Osteocyte (in vitro differentiated cells): Measurements from ENCODE around the gene TBX15. TPM values are rescaled to one million over a fixed set of nuclear protein-coding genes. Genes with fewer than 3 reads are reported as not detected.

Source experiments
- DNase-seq: peaks from one replicate; pipeline ENCODE4 v3.0.0; 2021; ENCODE audit warnings: mixed read lengths; ENCODE audit not compliant: unreplicated experiment; ENCODE audit errors: extremely low spot score
- H3K27ac Mint-ChIP-seq: one replicate; pipeline ENCODE4 v1.8.0; 2021; ENCODE audit warnings: mild to moderate bottlenecking, mixed read lengths; ENCODE audit not compliant: unreplicated experiment
- H3K27me3 Mint-ChIP-seq: one replicate; pipeline ENCODE4 v1.8.0; 2021; ENCODE audit warnings: mixed read lengths; ENCODE audit not compliant: unreplicated experiment
- H3K36me3 Mint-ChIP-seq: one replicate; pipeline ENCODE4 v1.8.0; 2021; ENCODE audit warnings: mixed read lengths; ENCODE audit not compliant: unreplicated experiment
- H3K4me1 Mint-ChIP-seq: one replicate; pipeline ENCODE4 v1.8.0; 2021; ENCODE audit warnings: mixed read lengths; ENCODE audit not compliant: unreplicated experiment
- H3K4me3 Mint-ChIP-seq: one replicate; pipeline ENCODE4 v1.8.0; 2021; ENCODE audit warnings: mild to moderate bottlenecking, moderate library complexity, mixed read lengths; ENCODE audit not compliant: unreplicated experiment
- H3K9me3 Mint-ChIP-seq: one replicate; pipeline ENCODE4 v1.8.0; 2021; ENCODE audit warnings: mixed read lengths; ENCODE audit not compliant: unreplicated experiment
- CTCF ChIP-seq: fragments of 200-600 bp; sonication (generic); IDR thresholded peaks from 2 replicates; pipeline ENCODE4 v1.5.0; 2021; ENCODE audit warnings: antibody characterized with exemption, mild to moderate bottlenecking, moderate library complexity
- total RNA-seq: library from RNA; stranded (reverse); gene quantifications from 2 replicates; pipeline ENCODE4 v1.2.1, GENCODE V29; 2021

The TBX15 gene
- total RNA-seq, 1 donor from 2014 or later, result 4.3 TPM

GRCh38 chr1:118963138-118963455, 25.0 kb downstream of the TBX15 start:
- Mint-ChIP-seq H3K27ac (no peak overlapping the region), H3K4me3 (no peak overlapping the region), H3K4me1 (peaks cover 2% of the 10 kb centered on the region), H3K36me3 (no peaks in the 10 kb centered on the region), H3K9me3 (peaks cover 5% of the 10 kb centered on the region), H3K27me3 (peaks cover 7% of the 10 kb centered on the region)
- no peak for DNase-seq
- TF ChIP-seq CTCF, result no peak

- Mint-ChIP-seq H3K4me1 (peaks cover 2% of the 10 kb centered on the region), H3K9me3 (peaks cover 5% of the 10 kb centered on the region), H3K27me3 (peaks cover 7% of the 10 kb centered on the region), H3K27ac (no peak overlapping the region), H3K36me3 (no peaks in the 10 kb centered on the region), H3K4me3 (no peak overlapping the region)
- TF ChIP-seq CTCF, result no peak
- DNase-seq, result no peak
Measured at GRCh38 chr1:118961156-118961555, 27.0 kb downstream of the TBX15 start.

GRCh38 chr1:118960567-118961136, 27.5 kb downstream of the TBX15 start:
- H3K4me1 Mint-ChIP-seq, result peaks cover 2% of the 10 kb centered on the region
- no peak for TF ChIP-seq CTCF
- no peaks in the 10 kb centered on the region for H3K36me3 Mint-ChIP-seq
- H3K27ac Mint-ChIP-seq, result no peak overlapping the region
- no peak for DNase-seq
- H3K4me3 Mint-ChIP-seq, result no peak overlapping the region
- H3K9me3 Mint-ChIP-seq, result peaks cover 5% of the 10 kb centered on the region
- peaks cover 7% of the 10 kb centered on the region for H3K27me3 Mint-ChIP-seq

- TF ChIP-seq CTCF, result no peak
- Mint-ChIP-seq H3K9me3 (peaks cover 3% of the 10 kb centered on the region), H3K4me3 (no peak overlapping the region), H3K36me3 (no peaks in the 10 kb centered on the region), H3K27ac (no peak overlapping the region), H3K27me3 (peaks cover 3% of the 10 kb centered on the region), H3K4me1 (peaks cover 2% of the 10 kb centered on the region)
- DNase-seq, result no peak
Measured at GRCh38 chr1:118960026-118960561, 28.0 kb downstream of the TBX15 start.

- Mint-ChIP-seq H3K4me1 (peaks cover 2% of the 10 kb centered on the region), H3K36me3 (no peaks in the 10 kb centered on the region), H3K27me3 (no peaks in the 10 kb centered on the region), H3K27ac (no peak overlapping the region), H3K9me3 (no peaks in the 10 kb centered on the region), H3K4me3 (no peak overlapping the region)
- DNase-seq, result no peak
- no peak for TF ChIP-seq CTCF
Measured at GRCh38 chr1:118958937-118959631, 29.1 kb downstream of the TBX15 start.
